PC-9 (cell line): ENCODE measurements around the gene OPALIN.

Experiments used
- CTCF ChIP-seq: fragments of 200-600 bp; sonication (generic); conservative IDR thresholded peaks from 2 replicates; pipeline ENCODE4 v1.6.1; 2017; ENCODE audit warnings: mixed run types, antibody characterized with exemption, mild to moderate bottlenecking, moderate library complexity
- EZH2 ChIP-seq: fragments of 200-600 bp; sonication (generic); IDR thresholded peaks from 2 replicates; pipeline ENCODE4 v1.8.0; 2017; ENCODE audit warnings: antibody characterized with exemption, low read depth

GRCh38 chr10:96295475-96295874 lies 63.3 kb downstream of the OPALIN start:
- TF ChIP-seq CTCF (no peak), EZH2 (no peak)
